SK-N-SH (cell line): Measurements from ENCODE around the gene HMHB1. TPM values are rescaled to one million over a fixed set of nuclear protein-coding genes. Genes with fewer than 3 reads are reported as not detected.
"Not testable (repeated sequence)": the region's sequence is repeated elsewhere in the genome, so short reads cannot be mapped to it uniquely, and the experiment has no call there.

Experiments used
- CTCF ChIA-PET: fragments of 300-600, 350-600 bp; formaldehyde crosslinking; extraction: SDS; loops from one replicate; lab custom pipeline; 2021; lab: Yijun Ruan, JAX
- POLR2A ChIA-PET: fragments of 350-600 bp; sonication (Branson Sonifier 250); formaldehyde crosslinking; extraction: SDS; loops from one replicate; lab custom pipeline; 2020; ENCODE audit warnings: antibody characterized with exemption, inconsistent platforms; lab: Yijun Ruan, JAX
- DNase-seq: peaks from one replicate; pipeline ENCODE4 v3.0.0; 2012
- H2AFZ ChIP-seq: fragments of 200-600 bp; sonication (generic); 2 replicates; pipeline ENCODE4 v1.8.1; 2016; ENCODE audit warnings: antibody characterized with exemption, mild to moderate bottlenecking, low read depth
- H3F3A ChIP-seq: fragments of 200-600 bp; sonication (generic); replicated peaks from 2 replicates; pipeline ENCODE3; 2016; ENCODE audit warnings: antibody characterized with exemption, mild to moderate bottlenecking; ENCODE audit not compliant: insufficient read depth
- H3K27ac ChIP-seq, 2 experiments: fragments of 200-500 bp in 1 of 2; fragments of 200-600 bp in 1 of 2; sonication (Bioruptor generic) in 1 of 2; sonication (generic), shearing (Covaris generic) in 1 of 2; 2 replicates each; pipeline versions ENCODE4 v1.5.1 to v1.6.1; 2014 to 2016; ENCODE audit warnings: low read depth in 2 of 2, inconsistent platforms in 1 of 2, low read length in 1 of 2, mild to moderate bottlenecking in 1 of 2, mixed read lengths in 1 of 2
- H3K27me3 ChIP-seq: fragments of 200-600 bp; sonication (generic), shearing (Covaris generic); 2 replicates; pipeline ENCODE4 v1.6.1; 2016; ENCODE audit warnings: mixed run types; ENCODE audit not compliant: insufficient read depth
- H3K36me3 ChIP-seq, 2 experiments: fragments of 200-500 bp in 1 of 2; fragments of 200-600 bp in 1 of 2; sonication (Bioruptor generic) in 1 of 2; sonication (generic) in 1 of 2; replicated peaks in 1 of 2; 2 replicates each; pipeline versions ENCODE3 to v1.5.1; 2014 to 2016; ENCODE audit warnings: low read length in 1 of 2, mild to moderate bottlenecking in 1 of 2; ENCODE audit not compliant: insufficient read depth in 2 of 2, control insufficient read depth in 1 of 2
- H3K4me1 ChIP-seq, 2 experiments: fragments of 200-500 bp in 1 of 2; fragments of 200-600 bp in 1 of 2; sonication (Bioruptor generic) in 1 of 2; sonication (generic), shearing (Covaris generic) in 1 of 2; 2 replicates each; pipeline versions ENCODE4 v1.5.1 to v1.6.1; 2014 to 2016; ENCODE audit warnings: low read depth in 1 of 2, low read length in 1 of 2, mixed run types in 1 of 2; ENCODE audit not compliant: insufficient read depth in 2 of 2, control insufficient read depth in 1 of 2
- H3K4me2 ChIP-seq: fragments of 200-600 bp; sonication (generic), shearing (Covaris generic); 2 replicates; pipeline ENCODE4 v1.6.1; 2017; ENCODE audit warnings: mixed run types
- H3K4me3 ChIP-seq, 2 experiments: fragments of 200-500 bp in 1 of 2; fragments of 200-600 bp in 1 of 2; sonication (Bioruptor generic) in 1 of 2; sonication (generic), shearing (Covaris generic) in 1 of 2; 2 replicates each; pipeline versions ENCODE4 v1.5.1 to v1.8.1; 2014 to 2016; ENCODE audit warnings: low read depth in 2 of 2, inconsistent platforms in 1 of 2, low read length in 1 of 2, mild to moderate bottlenecking in 1 of 2, mixed read lengths in 1 of 2, moderate library complexity in 1 of 2
- H3K79me2 ChIP-seq: fragments of 200-600 bp; sonication (generic); 2 replicates; pipeline ENCODE4 v1.8.1; 2017; ENCODE audit warnings: mild to moderate bottlenecking; ENCODE audit not compliant: insufficient read depth
- H3K9ac ChIP-seq: fragments of 200-600 bp; sonication (generic); 2 replicates; pipeline ENCODE4 v1.6.1; 2017; ENCODE audit warnings: mixed run types
- H3K9me2 ChIP-seq: fragments of 200-600 bp; sonication (generic); 2 replicates; pipeline ENCODE4 v1.6.1; 2017; ENCODE audit warnings: mixed run types
- H3K9me3 ChIP-seq: fragments of 200-600 bp; sonication (generic); 2 replicates; pipeline ENCODE4 v1.6.1; 2017; ENCODE audit warnings: mixed run types, mild to moderate bottlenecking, moderate library complexity
- H4K20me1 ChIP-seq: fragments of 200-600 bp; sonication (generic); 2 replicates; pipeline ENCODE4 v1.6.1; 2017; ENCODE audit warnings: mild to moderate bottlenecking, mixed run types; ENCODE audit not compliant: insufficient read depth
- CHD2 ChIP-seq: fragments of 150-350 bp; IDR thresholded peaks from 2 replicates; pipeline ENCODE4 v1.6.1; 2018; ENCODE audit warnings: low read length; ENCODE audit not compliant: partially characterized antibody
- CTCF ChIP-seq: fragments of 200-600 bp; sonication (generic); IDR thresholded peaks from 2 replicates; pipeline ENCODE4 v1.6.1; 2017; ENCODE audit warnings: antibody characterized with exemption, mild to moderate bottlenecking, moderate library complexity
- EP300 ChIP-seq, 2 experiments: IDR thresholded peaks; 2 replicates each; pipeline versions ENCODE4 v1.4.0 to v1.6.1; 2012; ENCODE audit warnings: borderline replicate concordance in 1 of 2, low read depth in 1 of 2, low read length in 1 of 2
- EZH2phosphoT487 ChIP-seq: fragments of 200-600 bp; sonication (generic); IDR thresholded peaks from 2 replicates; pipeline ENCODE4 v1.6.1; 2017; ENCODE audit warnings: low read depth, mixed run types, mild to moderate bottlenecking, antibody characterized with exemption, moderate library complexity, borderline replicate concordance
- GABPA ChIP-seq: IDR thresholded peaks from 2 replicates; pipeline ENCODE4 v1.4.0; 2012; ENCODE audit warnings: low read depth, mild to moderate bottlenecking
- GATA2 ChIP-seq: sonication (generic); formaldehyde crosslinking; IDR thresholded peaks from 2 replicates; pipeline ENCODE4 v1.5.0; 2020; ENCODE audit warnings: mild to moderate bottlenecking, missing genetic modification reagents
- JUND ChIP-seq: IDR thresholded peaks from 2 replicates; pipeline ENCODE4 v1.4.0; 2012
- MAX ChIP-seq: IDR thresholded peaks from 2 replicates; pipeline ENCODE4 v1.4.0; 2012; ENCODE audit warnings: low read depth
- MEF2A ChIP-seq: IDR thresholded peaks from 2 replicates; pipeline ENCODE4 v1.4.0; 2012; ENCODE audit warnings: low read depth, borderline replicate concordance
- NFIC ChIP-seq: IDR thresholded peaks from 2 replicates; pipeline ENCODE4 v1.4.0; 2012; ENCODE audit warnings: borderline replicate concordance
- NRF1 ChIP-seq: IDR thresholded peaks from 2 replicates; pipeline ENCODE4 v1.6.1; 2012; ENCODE audit warnings: low read depth, mild to moderate bottlenecking, low read length
- RAD21 ChIP-seq: IDR thresholded peaks from 2 replicates; pipeline ENCODE4 v1.6.1; 2012; ENCODE audit warnings: mild to moderate bottlenecking, low read length
- RFX5 ChIP-seq: IDR thresholded peaks from 2 replicates; pipeline ENCODE4 v1.6.1; 2012; ENCODE audit warnings: mild to moderate bottlenecking, improper control_type of control experiment, low read length
- USF2 ChIP-seq: fragments of 150-350 bp; IDR thresholded peaks from 2 replicates; pipeline ENCODE4 v1.6.1; 2017; ENCODE audit warnings: antibody characterized with exemption, low read length, low read depth, borderline replicate concordance
- ZBTB33 ChIP-seq: IDR thresholded peaks from 2 replicates; pipeline ENCODE4 v1.4.0; 2012; ENCODE audit warnings: low read depth, borderline replicate concordance
- WGBS: methylation state at CpG from one replicate; pipeline ENCODE4 v1.1.6; 2017; ENCODE audit warnings: low lambda C conversion rate; 5-methylcytosine and 5-hydroxymethylcytosine counted together
- polyA plus RNA-seq, 3 experiments: library from polyadenylated mRNA; depleted of rRNA; stranded (reverse); fragments of >200 nt; gene quantifications; 2 replicates each; pipeline ENCODE4 v1.2.3, GENCODE V29; 2012
- TF ChIP-seq, protein P1 (sequence below): IDR thresholded peaks from 2 replicates; pipeline ENCODE4 v1.6.1; 2012; ENCODE audit warnings: mild to moderate bottlenecking, low read depth, low read length, moderate library complexity
- TF ChIP-seq, protein P2 (sequence below): fragments of 150-350 bp; IDR thresholded peaks from 2 replicates; pipeline ENCODE4 v1.6.1; 2016; ENCODE audit warnings: mild to moderate bottlenecking, low read depth, low read length

The HMHB1 gene
- polyA plus RNA-seq, 1 of the 3 experiments (the other 2 are of a cell fraction): not detected

DNA sequence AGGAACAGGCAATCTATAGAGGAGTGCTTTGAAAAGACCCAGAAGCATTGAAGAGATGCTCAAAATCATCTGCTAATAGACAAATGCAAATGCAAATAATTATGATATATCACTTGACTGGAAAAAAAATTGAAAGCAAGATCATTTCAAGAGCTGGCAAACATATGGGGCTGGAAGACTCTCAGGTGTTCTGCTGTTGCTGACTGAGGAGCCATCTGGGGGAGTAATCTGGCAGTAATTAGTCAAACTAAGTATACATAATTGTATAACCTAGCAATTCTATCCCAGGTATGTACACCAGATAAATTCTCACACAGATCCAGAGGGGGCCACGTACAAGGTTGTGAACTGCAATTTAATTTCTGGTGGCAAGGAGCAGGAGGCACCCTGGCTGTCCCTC is 4.6 kb upstream of the HMHB1 start (continued):
- TF ChIP-seq CTCF: no peak
- TF ChIP-seq GATA2: no peak
- TF ChIP-seq, protein P1, sequence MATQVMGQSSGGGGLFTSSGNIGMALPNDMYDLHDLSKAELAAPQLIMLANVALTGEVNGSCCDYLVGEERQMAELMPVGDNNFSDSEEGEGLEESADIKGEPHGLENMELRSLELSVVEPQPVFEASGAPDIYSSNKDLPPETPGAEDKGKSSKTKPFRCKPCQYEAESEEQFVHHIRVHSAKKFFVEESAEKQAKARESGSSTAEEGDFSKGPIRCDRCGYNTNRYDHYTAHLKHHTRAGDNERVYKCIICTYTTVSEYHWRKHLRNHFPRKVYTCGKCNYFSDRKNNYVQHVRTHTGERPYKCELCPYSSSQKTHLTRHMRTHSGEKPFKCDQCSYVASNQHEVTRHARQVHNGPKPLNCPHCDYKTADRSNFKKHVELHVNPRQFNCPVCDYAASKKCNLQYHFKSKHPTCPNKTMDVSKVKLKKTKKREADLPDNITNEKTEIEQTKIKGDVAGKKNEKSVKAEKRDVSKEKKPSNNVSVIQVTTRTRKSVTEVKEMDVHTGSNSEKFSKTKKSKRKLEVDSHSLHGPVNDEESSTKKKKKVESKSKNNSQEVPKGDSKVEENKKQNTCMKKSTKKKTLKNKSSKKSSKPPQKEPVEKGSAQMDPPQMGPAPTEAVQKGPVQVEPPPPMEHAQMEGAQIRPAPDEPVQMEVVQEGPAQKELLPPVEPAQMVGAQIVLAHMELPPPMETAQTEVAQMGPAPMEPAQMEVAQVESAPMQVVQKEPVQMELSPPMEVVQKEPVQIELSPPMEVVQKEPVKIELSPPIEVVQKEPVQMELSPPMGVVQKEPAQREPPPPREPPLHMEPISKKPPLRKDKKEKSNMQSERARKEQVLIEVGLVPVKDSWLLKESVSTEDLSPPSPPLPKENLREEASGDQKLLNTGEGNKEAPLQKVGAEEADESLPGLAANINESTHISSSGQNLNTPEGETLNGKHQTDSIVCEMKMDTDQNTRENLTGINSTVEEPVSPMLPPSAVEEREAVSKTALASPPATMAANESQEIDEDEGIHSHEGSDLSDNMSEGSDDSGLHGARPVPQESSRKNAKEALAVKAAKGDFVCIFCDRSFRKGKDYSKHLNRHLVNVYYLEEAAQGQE: no peak
- TF ChIP-seq EZH2phosphoT487: no peak
- TF ChIP-seq NRF1: no peak

GRCh38 chr5:143816370-143816769 is 4.4 kb downstream of the HMHB1 start:
- H3K9me3 ChIP-seq, POLR2A ChIA-PET, H3K79me2 ChIP-seq, DNase-seq, H3K4me3 ChIP-seq, H3K4me2 ChIP-seq, H3K27ac ChIP-seq, H4K20me1 ChIP-seq, H3F3A ChIP-seq, H2AFZ ChIP-seq, H3K9ac ChIP-seq, H3K4me1 ChIP-seq, H3K9me2 ChIP-seq, H3K36me3 ChIP-seq, H3K27me3 ChIP-seq: not testable (repeated sequence)
- WGBS: 82% methylated on average over 4 of the region's 4 CpGs
- CTCF ChIA-PET: interaction anchor here (0.9 kb wide), 1 partner anchor 22 kb away, joined by 3 read pairs; no protein-coding TSS in a partner anchor

- Histone ChIP-seq H3K79me2 (no peaks in the 10 kb centered on the region), H3K36me3 (no peaks in the 10 kb centered on the region), H4K20me1 (no peaks in the 10 kb centered on the region), H3K27ac (no peak overlapping the region), H3K4me3 (no peak overlapping the region), H3K4me2 (no peak overlapping the region), H3K9me3 (no peaks in the 10 kb centered on the region), H3K9ac (no peak overlapping the region), H3K9me2 (no peaks in the 10 kb centered on the region), H3F3A (no peaks in the 10 kb centered on the region), H2AFZ (no peak overlapping the region), H3K27me3 (no peaks in the 10 kb centered on the region), H3K4me1 (peaks cover 0 to 5% of the 10 kb centered on the region in 2 experiments; a peak in 1 of 4 replicates)
- no peak for DNase-seq
- ChIA-PET POLR2A (no interaction called here), CTCF (no interaction called here)
- TF ChIP-seq, protein P2, sequence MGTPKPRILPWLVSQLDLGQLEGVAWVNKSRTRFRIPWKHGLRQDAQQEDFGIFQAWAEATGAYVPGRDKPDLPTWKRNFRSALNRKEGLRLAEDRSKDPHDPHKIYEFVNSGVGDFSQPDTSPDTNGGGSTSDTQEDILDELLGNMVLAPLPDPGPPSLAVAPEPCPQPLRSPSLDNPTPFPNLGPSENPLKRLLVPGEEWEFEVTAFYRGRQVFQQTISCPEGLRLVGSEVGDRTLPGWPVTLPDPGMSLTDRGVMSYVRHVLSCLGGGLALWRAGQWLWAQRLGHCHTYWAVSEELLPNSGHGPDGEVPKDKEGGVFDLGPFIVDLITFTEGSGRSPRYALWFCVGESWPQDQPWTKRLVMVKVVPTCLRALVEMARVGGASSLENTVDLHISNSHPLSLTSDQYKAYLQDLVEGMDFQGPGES: no peak
- no peak for TF ChIP-seq GATA2
- no peak for TF ChIP-seq NFIC
- no peak for TF ChIP-seq GABPA
- TF ChIP-seq ZBTB33: no peak
- TF ChIP-seq RAD21: no peak
- no peak for TF ChIP-seq JUND
- no peak for TF ChIP-seq CHD2
- no peak for TF ChIP-seq RFX5
- no peak for TF ChIP-seq MEF2A
- no peak for TF ChIP-seq MAX
- TF ChIP-seq USF2: no peak
- no peak for TF ChIP-seq EP300 (IDR thresholded peaks at IDR 0.05; ENCODE audit: borderline replicate concordance in 1 of 2, low read depth in 1 of 2, low read length in 1 of 2)
Measured at GRCh38 chr5:143819716-143820115, 7.8 kb downstream of the HMHB1 start.
